Panc1 (cell line): ENCODE results near the gene ITPKB. TPM values are rescaled to one million over a fixed set of nuclear protein-coding genes. Genes with fewer than 3 reads are reported as not detected.

Experiments
- ATAC-seq: fragments of 200-7000 bp; cut with Tn5 transposase; 2 replicates; pipeline ENCODE4 v1.9.1; 2020; ENCODE audit warnings: mild to moderate bottlenecking, moderate library complexity
- BruUV-seq: library from RNA; stranded (reverse); fragments of 400-500 nt; replicated peaks from 2 replicates; lab custom pipeline; 2021; lab: Mats Ljungman, UMichigan
- CTCF ChIA-PET: fragments of 300-600 bp; sonication (Branson Sonifier 250); formaldehyde crosslinking; loops from one replicate; lab custom pipeline; 2022; ENCODE audit warnings: antibody characterized with exemption; lab: Charles Lee
- POLR2A ChIA-PET: fragments of 300-600 bp; sonication (Branson Sonifier 250); formaldehyde crosslinking; loops from one replicate; lab custom pipeline; 2022; ENCODE audit warnings: antibody characterized with exemption; lab: Charles Lee
- DNase-seq: peaks from one replicate; pipeline ENCODE4 v3.0.0-alpha.2; 2010; ENCODE audit warnings: low read depth, low spot score
- H3K27ac ChIP-seq: 2 replicates; pipeline ENCODE4 v1.5.1; 2011; ENCODE audit warnings: mild to moderate bottlenecking, low read length, inconsistent platforms
- H3K27me3 ChIP-seq: fragments of 200-500 bp; sonication (Bioruptor generic); 2 replicates; pipeline ENCODE4 v1.6.0; 2014; ENCODE audit warnings: low read length, inconsistent platforms; ENCODE audit not compliant: control insufficient read depth, insufficient read depth
- H3K36me3 ChIP-seq: fragments of 200-500 bp; sonication (Bioruptor generic); 2 replicates; pipeline ENCODE4 v1.5.1; 2014; ENCODE audit warnings: inconsistent platforms, mild to moderate bottlenecking, low read length, moderate library complexity; ENCODE audit not compliant: control insufficient read depth, insufficient read depth
- H3K4me1 ChIP-seq: 2 replicates; pipeline ENCODE4 v1.5.1; 2011; ENCODE audit warnings: inconsistent platforms, mild to moderate bottlenecking, low read length, moderate library complexity; ENCODE audit not compliant: control insufficient read depth, insufficient read depth
- H3K4me3 ChIP-seq, 2 experiments: 2 replicates each; pipeline ENCODE4 v1.5.1; 2011 to 2012; ENCODE audit warnings: low read depth in 2 of 2, low read length in 2 of 2, mild to moderate bottlenecking in 2 of 2, inconsistent platforms in 1 of 2, moderate library complexity in 1 of 2
- H3K9me3 ChIP-seq: fragments of 200-500 bp; sonication (Bioruptor generic); 2 replicates; pipeline ENCODE4 v1.5.1; 2014; ENCODE audit warnings: low read depth, mild to moderate bottlenecking, inconsistent platforms, low read length, moderate library complexity; ENCODE audit not compliant: control insufficient read depth, insufficient read depth
- POLR2AphosphoS5 ChIP-seq: IDR thresholded peaks from 2 replicates; pipeline ENCODE4 v1.6.1; 2012; ENCODE audit warnings: mild to moderate bottlenecking, low read depth, low read length, moderate library complexity
- SIN3A ChIP-seq: IDR thresholded peaks from 2 replicates; pipeline ENCODE4 v1.6.1; 2012; ENCODE audit warnings: low read depth, mild to moderate bottlenecking, low read length, moderate library complexity, borderline replicate concordance; ENCODE audit not compliant: insufficient read depth
- TCF7L2 ChIP-seq: IDR thresholded peaks from 2 replicates; pipeline ENCODE4 v1.6.1; 2011; ENCODE audit warnings: mild to moderate bottlenecking, low read depth, low read length, inconsistent platforms
- in situ Hi-C: cut with HindIII; loops from 2 replicates; pipeline ENCODE4 v1.10.0; 2016; ENCODE audit warnings: low sequenced_read_pairs, low pct_unique_long_range_greater_than_20kb
- intact Hi-C: fragments of 100-400 bp; cut with micrococcal nuclease; formaldehyde crosslinking; loops from one replicate; pipeline ENCODE4 v1.10.0; 2022; ENCODE audit not compliant: unreplicated experiment
- total RNA-seq: library from RNA; stranded (reverse); gene quantifications from one replicate; pipeline ENCODE4 v1.2.1, GENCODE V29; 2021; ENCODE audit not compliant: unreplicated experiment
- TF ChIP-seq, protein P1 (sequence below), 2 experiments: IDR thresholded peaks; 2 replicates each; pipeline ENCODE4 v1.6.1; 2011 to 2012; ENCODE audit warnings: low read depth in 2 of 2, control low read depth in 1 of 2, low read length in 1 of 2, mild to moderate bottlenecking in 1 of 2, moderate library complexity in 1 of 2; ENCODE audit not compliant: insufficient read depth in 1 of 2
- TF ChIP-seq, protein P2 (sequence below): fragments of 450-650 bp; IDR thresholded peaks from 2 replicates; pipeline ENCODE4 v1.5.1; 2017; ENCODE audit warnings: mild to moderate bottlenecking

The ITPKB gene
- total RNA-seq, 1 experiment from 2014 or later: 10.9 TPM

DNA sequence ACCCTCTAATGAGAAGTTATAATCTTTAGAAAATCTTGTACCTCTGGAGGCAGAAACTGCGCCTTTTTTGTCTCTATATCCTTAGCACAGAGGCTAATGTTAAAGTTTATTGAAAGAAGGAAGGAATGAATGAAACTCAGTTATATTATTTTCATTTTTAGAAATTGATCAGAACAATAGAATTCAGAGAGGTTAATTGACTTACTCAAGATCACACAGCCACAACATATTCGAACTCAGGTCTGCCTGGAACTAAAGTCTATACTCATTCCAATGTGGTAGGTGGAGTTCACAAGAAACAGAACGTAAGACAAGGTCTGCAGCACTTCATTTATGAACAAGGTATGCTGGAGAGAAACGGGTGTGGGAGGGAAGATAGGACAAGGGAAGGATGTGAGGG, 23.0 kb upstream of the ITPKB start:
- DNase-seq: no peak
- Histone ChIP-seq H3K4me3 (no peak overlapping the region), H3K36me3 (no peaks in the 10 kb centered on the region), H3K9me3 (no peaks in the 10 kb centered on the region), H3K27me3 (no peaks in the 10 kb centered on the region), H3K27ac (no peak overlapping the region), H3K4me1 (no peaks in the 10 kb centered on the region)
- TF ChIP-seq POLR2AphosphoS5 (no peak), TCF7L2 (no peak)
- TF ChIP-seq, protein P1, sequence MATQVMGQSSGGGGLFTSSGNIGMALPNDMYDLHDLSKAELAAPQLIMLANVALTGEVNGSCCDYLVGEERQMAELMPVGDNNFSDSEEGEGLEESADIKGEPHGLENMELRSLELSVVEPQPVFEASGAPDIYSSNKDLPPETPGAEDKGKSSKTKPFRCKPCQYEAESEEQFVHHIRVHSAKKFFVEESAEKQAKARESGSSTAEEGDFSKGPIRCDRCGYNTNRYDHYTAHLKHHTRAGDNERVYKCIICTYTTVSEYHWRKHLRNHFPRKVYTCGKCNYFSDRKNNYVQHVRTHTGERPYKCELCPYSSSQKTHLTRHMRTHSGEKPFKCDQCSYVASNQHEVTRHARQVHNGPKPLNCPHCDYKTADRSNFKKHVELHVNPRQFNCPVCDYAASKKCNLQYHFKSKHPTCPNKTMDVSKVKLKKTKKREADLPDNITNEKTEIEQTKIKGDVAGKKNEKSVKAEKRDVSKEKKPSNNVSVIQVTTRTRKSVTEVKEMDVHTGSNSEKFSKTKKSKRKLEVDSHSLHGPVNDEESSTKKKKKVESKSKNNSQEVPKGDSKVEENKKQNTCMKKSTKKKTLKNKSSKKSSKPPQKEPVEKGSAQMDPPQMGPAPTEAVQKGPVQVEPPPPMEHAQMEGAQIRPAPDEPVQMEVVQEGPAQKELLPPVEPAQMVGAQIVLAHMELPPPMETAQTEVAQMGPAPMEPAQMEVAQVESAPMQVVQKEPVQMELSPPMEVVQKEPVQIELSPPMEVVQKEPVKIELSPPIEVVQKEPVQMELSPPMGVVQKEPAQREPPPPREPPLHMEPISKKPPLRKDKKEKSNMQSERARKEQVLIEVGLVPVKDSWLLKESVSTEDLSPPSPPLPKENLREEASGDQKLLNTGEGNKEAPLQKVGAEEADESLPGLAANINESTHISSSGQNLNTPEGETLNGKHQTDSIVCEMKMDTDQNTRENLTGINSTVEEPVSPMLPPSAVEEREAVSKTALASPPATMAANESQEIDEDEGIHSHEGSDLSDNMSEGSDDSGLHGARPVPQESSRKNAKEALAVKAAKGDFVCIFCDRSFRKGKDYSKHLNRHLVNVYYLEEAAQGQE (IDR thresholded peaks at IDR 0.05; ENCODE audit: insufficient read depth in 1 of 2, low read depth in 2 of 2, low read length in 1 of 2): no peak
- intact Hi-C loops: no loop called here
- in situ Hi-C loops: no loop called here
- ChIA-PET POLR2A (no interaction called here), CTCF (interaction anchor here (0.6 kb wide), 1 partner anchor 11 kb away, joined by 4 read pairs; no protein-coding TSS in a partner anchor)
- ATAC-seq: no peak
- no TSS peak for BruUV-seq

DNA sequence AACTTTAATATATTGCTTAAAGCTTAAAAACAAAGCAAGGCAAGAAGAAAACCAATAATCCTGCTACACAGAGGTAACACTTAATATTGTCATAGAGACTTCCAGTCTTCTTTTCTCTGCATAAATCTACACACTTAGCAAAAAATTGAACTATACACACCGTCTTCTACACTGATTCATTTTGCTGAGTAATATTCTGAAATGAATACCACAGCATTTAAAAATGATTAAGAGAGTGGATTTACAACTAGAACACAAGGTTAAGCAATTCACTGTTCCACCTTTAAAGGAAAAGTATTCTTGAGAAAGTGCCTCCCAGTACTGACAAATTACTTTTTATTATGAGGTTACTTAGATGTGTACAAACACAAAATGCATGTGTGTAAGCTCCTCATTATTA, 22.2 kb upstream of the ITPKB start:
- POLR2A ChIA-PET: interaction anchor here (0.7 kb wide), 1 partner anchor 41 kb away, joined by 4 read pairs; no protein-coding TSS in a partner anchor

DNA sequence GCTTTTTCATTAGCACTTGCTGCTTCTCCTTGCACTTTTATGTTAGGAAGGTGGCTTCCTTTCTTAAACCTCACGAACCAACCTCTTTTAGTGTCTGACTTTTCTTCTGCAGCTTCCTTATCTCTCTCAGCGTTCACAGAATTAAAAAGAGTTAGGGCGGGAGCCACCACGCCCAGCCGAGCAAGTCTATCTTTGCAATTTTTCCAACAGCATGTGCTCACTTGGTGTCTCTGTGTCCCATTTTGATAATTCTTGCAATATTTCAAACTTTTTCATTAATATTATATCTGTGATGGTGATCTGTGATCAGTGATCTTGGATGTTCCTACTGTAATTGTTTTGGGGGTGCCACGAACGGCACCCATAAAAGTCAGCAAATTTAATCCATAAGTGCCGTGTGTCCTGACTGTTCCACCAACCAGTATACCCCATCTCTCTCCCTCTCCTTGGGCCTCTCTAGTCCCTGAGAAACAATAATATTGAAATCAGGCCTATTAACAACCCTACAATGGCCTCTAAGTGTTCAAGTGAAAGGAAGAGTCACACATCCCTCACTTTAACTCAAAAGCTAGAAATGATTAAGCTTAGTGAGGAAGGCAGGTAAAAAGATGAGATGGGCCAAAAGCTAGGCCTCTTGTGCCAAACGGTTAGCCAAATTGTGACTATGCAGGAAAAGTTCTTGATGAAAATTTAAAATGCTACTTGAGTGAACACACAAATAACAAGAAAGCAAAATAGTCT, 15.9 kb upstream of the ITPKB start:
- no peaks in the 10 kb centered on the region for H3K27me3 ChIP-seq
- no peaks in the 10 kb centered on the region for H3K9me3 ChIP-seq
- TF ChIP-seq, protein P1 (IDR thresholded peaks at IDR 0.05; ENCODE audit: insufficient read depth in 1 of 2, low read depth in 2 of 2, low read length in 1 of 2): no peak
- TF ChIP-seq, protein P2, sequence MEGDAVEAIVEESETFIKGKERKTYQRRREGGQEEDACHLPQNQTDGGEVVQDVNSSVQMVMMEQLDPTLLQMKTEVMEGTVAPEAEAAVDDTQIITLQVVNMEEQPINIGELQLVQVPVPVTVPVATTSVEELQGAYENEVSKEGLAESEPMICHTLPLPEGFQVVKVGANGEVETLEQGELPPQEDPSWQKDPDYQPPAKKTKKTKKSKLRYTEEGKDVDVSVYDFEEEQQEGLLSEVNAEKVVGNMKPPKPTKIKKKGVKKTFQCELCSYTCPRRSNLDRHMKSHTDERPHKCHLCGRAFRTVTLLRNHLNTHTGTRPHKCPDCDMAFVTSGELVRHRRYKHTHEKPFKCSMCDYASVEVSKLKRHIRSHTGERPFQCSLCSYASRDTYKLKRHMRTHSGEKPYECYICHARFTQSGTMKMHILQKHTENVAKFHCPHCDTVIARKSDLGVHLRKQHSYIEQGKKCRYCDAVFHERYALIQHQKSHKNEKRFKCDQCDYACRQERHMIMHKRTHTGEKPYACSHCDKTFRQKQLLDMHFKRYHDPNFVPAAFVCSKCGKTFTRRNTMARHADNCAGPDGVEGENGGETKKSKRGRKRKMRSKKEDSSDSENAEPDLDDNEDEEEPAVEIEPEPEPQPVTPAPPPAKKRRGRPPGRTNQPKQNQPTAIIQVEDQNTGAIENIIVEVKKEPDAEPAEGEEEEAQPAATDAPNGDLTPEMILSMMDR: no peak
- TF ChIP-seq POLR2AphosphoS5 (no peak), TCF7L2 (no peak), SIN3A (no peak)
- ChIA-PET CTCF (no interaction called here), POLR2A (no interaction called here)
- no peak overlapping the region for H3K27ac ChIP-seq
- no peaks in the 10 kb centered on the region for H3K4me1 ChIP-seq
- in situ Hi-C loops (no loop called here), intact Hi-C loops (loop anchor here (10.0 kb wide), 1 partner anchor 730 kb away; no protein-coding TSS in a partner anchor)
- H3K4me3 ChIP-seq: no peak overlapping the region
- ATAC-seq (no peak), DNase-seq (no peak)
- H3K36me3 ChIP-seq: no peaks in the 10 kb centered on the region
- BruUV-seq: no TSS peak

More for the DNA sequence above, 22.2 kb upstream of the ITPKB start:
- no TSS peak for BruUV-seq
- Histone ChIP-seq H3K27me3 (no peaks in the 10 kb centered on the region), H3K27ac (no peak overlapping the region), H3K4me3 (no peak overlapping the region), H3K9me3 (no peaks in the 10 kb centered on the region), H3K36me3 (no peaks in the 10 kb centered on the region), H3K4me1 (no peaks in the 10 kb centered on the region)
- in situ Hi-C loops (no loop called here), intact Hi-C loops (no loop called here)
- DNase-seq (no peak), ATAC-seq (no peak)
- TF ChIP-seq POLR2AphosphoS5: no peak
- CTCF ChIA-PET: no interaction called here
